K562 (cell line): Measurements from ENCODE around the gene WDR64. TPM values are rescaled to one million over a fixed set of nuclear protein-coding genes. Genes with fewer than 3 reads are reported as not detected.

Experiments used
- ATAC-seq: fragments of 200-7000 bp; cut with Tn5 transposase; 3 replicates; pipeline ENCODE4 v1.9.1; 2020; ENCODE audit warnings: moderate library complexity
- BruUV-seq: library from RNA; stranded (reverse); fragments of 400-500 nt; replicated peaks from 2 replicates; lab custom pipeline; 2021; lab: Mats Ljungman, UMichigan
- CTCF ChIA-PET: fragments of 300-600 bp; formaldehyde crosslinking; extraction: SDS; loops from one replicate; lab custom pipeline; 2021; ENCODE audit warnings: low intra/inter-chr PET ratio; lab: Yijun Ruan, JAX
- POLR2A ChIA-PET: fragments of 300-600, 350-650 bp; sonication (Branson Sonifier 250); formaldehyde crosslinking; extraction: SDS; loops from one replicate; lab custom pipeline; 2021; ENCODE audit warnings: antibody characterized with exemption, inconsistent platforms; lab: Yijun Ruan, JAX
- DNase-seq, 4 experiments: peaks; one replicate each; pipeline versions ENCODE4 v3.0.0 to v3.0.0-alpha.2; 2011 to 2018; ENCODE audit warnings: low spot score in 3 of 4, mixed read lengths in 3 of 4; ENCODE audit errors: extremely low read depth in 1 of 4
- FAIRE-seq: peaks from 2 replicates; lab custom pipeline; 2011; peaks lifted over from hg19 to GRCh38; lab: Jason Lieb, UNC
- H2AFZ ChIP-seq: 2 replicates; pipeline ENCODE4 v1.6.0; 2011; ENCODE audit warnings: low read depth, low read length, control low read depth, inconsistent platforms
- H3K27ac ChIP-seq: fragments of 200-600 bp; 3 replicates; pipeline ENCODE4 v1.8.0; 2011; ENCODE audit warnings: low read depth, mild to moderate bottlenecking, control low read depth, inconsistent platforms, low read length, moderate library complexity, mixed read lengths; ENCODE audit errors: extremely low read depth
- H3K27me3 ChIP-seq, 2 experiments: fragments of 300-600 bp in 1 of 2; 2 replicates in 1 of 2; 3 replicates in 1 of 2; pipeline versions ENCODE4 v1.6.0 to v1.8.0; 2011; ENCODE audit warnings: inconsistent platforms in 2 of 2, low read length in 2 of 2, mild to moderate bottlenecking in 1 of 2, mixed read lengths in 1 of 2, moderate library complexity in 1 of 2; ENCODE audit not compliant: control insufficient read depth in 2 of 2, insufficient read depth in 2 of 2
- H3K36me3 ChIP-seq: fragments of 300-600 bp; 3 replicates; pipeline ENCODE4 v1.8.0; 2011; ENCODE audit warnings: mild to moderate bottlenecking, low read length, inconsistent platforms; ENCODE audit not compliant: control insufficient read depth, insufficient read depth
- H3K4me1 ChIP-seq, 2 experiments: fragments of 200-600 bp in 1 of 2; replicated peaks in 1 of 2; 2 replicates in 1 of 2; 3 replicates in 1 of 2; pipeline versions ENCODE4 v1.5.1 to v1.8.0; 2011; ENCODE audit warnings: inconsistent platforms in 2 of 2, low read length in 2 of 2, mild to moderate bottlenecking in 1 of 2, mixed read lengths in 1 of 2, moderate library complexity in 1 of 2; ENCODE audit not compliant: control insufficient read depth in 2 of 2, insufficient read depth in 2 of 2
- H3K4me2 ChIP-seq: 2 replicates; pipeline ENCODE4 v1.6.1; 2011; ENCODE audit warnings: low read length, control low read depth, inconsistent platforms, mixed read lengths; ENCODE audit not compliant: insufficient read depth
- H3K4me3 ChIP-seq: fragments of 200-600 bp; sonication (generic), shearing (Covaris generic); 2 replicates; pipeline ENCODE4 v1.5.1; 2016; ENCODE audit warnings: control low read depth, inconsistent platforms
- H3K79me2 ChIP-seq: fragments of 200-600 bp; 3 replicates; pipeline ENCODE4 v1.8.0; 2011; ENCODE audit warnings: low read length, inconsistent platforms; ENCODE audit not compliant: control insufficient read depth, insufficient read depth
- H3K9ac ChIP-seq, 2 experiments: 2 replicates each; pipeline versions ENCODE4 v1.6.0 to v1.6.1; 2011; ENCODE audit warnings: low read depth in 2 of 2, low read length in 2 of 2, control low read depth in 1 of 2, inconsistent platforms in 1 of 2, mild to moderate bottlenecking in 1 of 2, mixed read lengths in 1 of 2; ENCODE audit not compliant: insufficient read depth in 1 of 2
- H3K9me1 ChIP-seq: one replicate; pipeline ENCODE4 v1.6.0; 2011; ENCODE audit warnings: inconsistent platforms, mild to moderate bottlenecking, low read length, moderate library complexity; ENCODE audit not compliant: control insufficient read depth, insufficient read depth
- H3K9me3 ChIP-seq: replicated peaks from 2 replicates; pipeline ENCODE4 v1.5.1; 2011; ENCODE audit warnings: low read depth, low read length, inconsistent platforms; ENCODE audit not compliant: control insufficient read depth, insufficient read depth
- H4K20me1 ChIP-seq: replicated peaks from 2 replicates; pipeline ENCODE4 v1.6.1; 2011; ENCODE audit warnings: low read length, inconsistent platforms, mixed read lengths; ENCODE audit not compliant: control insufficient read depth, insufficient read depth
- DLX4 ChIP-seq: fragments of 250-450 bp; sonication (Bioruptor Pico); IDR thresholded peaks from 2 replicates; pipeline ENCODE4 v1.6.1; 2021; ENCODE audit warnings: mild to moderate bottlenecking
- E4F1 ChIP-seq: fragments of 250-450 bp; sonication (Bioruptor Pico); IDR thresholded peaks from 2 replicates; pipeline ENCODE4 v1.5.0; 2021; ENCODE audit warnings: mild to moderate bottlenecking, borderline replicate concordance
- ELF1 ChIP-seq: fragments of 200-800 bp; sonication (Bioruptor generic); IDR thresholded peaks from 2 replicates; pipeline ENCODE4 v1.6.1; 2016; ENCODE audit warnings: missing genetic modification characterization, missing compliant biosample characterization
- ETV6 ChIP-seq, 3 experiments: fragments of 150-350 bp in 1 of 3; sonication (generic) in 1 of 3; formaldehyde crosslinking in 1 of 3; IDR thresholded peaks; 2 replicates each; pipeline versions ENCODE4 v1.6.1 to v1.8.0; 2014 to 2022; ENCODE audit warnings: borderline replicate concordance in 2 of 3, low read depth in 2 of 3, antibody characterized with exemption in 1 of 3, low read length in 1 of 3, mild to moderate bottlenecking in 1 of 3, missing genetic modification reagents in 1 of 3
- FOXJ2 ChIP-seq: fragments of 200-800 bp; sonication (Bioruptor generic); IDR thresholded peaks from 2 replicates; pipeline ENCODE4 v1.6.1; 2016; ENCODE audit warnings: missing genetic modification characterization, missing compliant biosample characterization
- HMG20A ChIP-seq: fragments of 450-650 bp; formaldehyde crosslinking; conservative IDR thresholded peaks from 2 replicates; pipeline ENCODE4 v1.4.0; 2020; ENCODE audit warnings: mild to moderate bottlenecking, mixed read lengths
- NR2F6 ChIP-seq: fragments of 450-650 bp; formaldehyde crosslinking; IDR thresholded peaks from 2 replicates; pipeline ENCODE4 v1.4.0; 2020; ENCODE audit warnings: mild to moderate bottlenecking
- PBX2 ChIP-seq, 2 experiments: IDR thresholded peaks in 1 of 2; conservative IDR thresholded peaks in 1 of 2; 2 replicates each; pipeline ENCODE4 v1.6.1; 2016; ENCODE audit warnings: low read depth in 2 of 2, mild to moderate bottlenecking in 1 of 2, missing compliant biosample characterization in 1 of 2, missing genetic modification characterization in 1 of 2, moderate library complexity in 1 of 2
- PTBP1 ChIP-seq: fragments of 200-400 bp; formaldehyde crosslinking; IDR thresholded peaks from 2 replicates; pipeline ENCODE4 v1.6.1; 2017; ENCODE audit warnings: low read depth, low read length
- STAG1 ChIP-seq: sonication (generic); formaldehyde crosslinking; IDR thresholded peaks from 2 replicates; pipeline ENCODE4 v1.5.0; 2020; ENCODE audit warnings: missing genetic modification reagents, borderline replicate concordance
- ZNF444 ChIP-seq: fragments of 250-450 bp; sonication (Bioruptor Pico); IDR thresholded peaks from 2 replicates; pipeline ENCODE4 v1.4.0; 2020; ENCODE audit warnings: mild to moderate bottlenecking, moderate library complexity
- ZNF668 ChIP-seq: fragments of 250-450 bp; sonication (Bioruptor Pico); IDR thresholded peaks from 2 replicates; pipeline ENCODE4 v1.8.0; 2022; ENCODE audit warnings: mild to moderate bottlenecking, inconsistent platforms
- ZNF75A ChIP-seq: fragments of 450-650 bp; formaldehyde crosslinking; IDR thresholded peaks from 2 replicates; pipeline ENCODE4 v1.4.0; 2020; ENCODE audit warnings: mild to moderate bottlenecking
- WGBS: fragments of 100-300 bp; shearing (Covaris generic); methylation state at CpG from one replicate; pipeline ENCODE4 v1.1.6; 2016; ENCODE audit warnings: low coverage, mixed read lengths; ENCODE audit not compliant: insufficient coverage; ENCODE audit errors: missing lambda C conversion rate; 5-methylcytosine and 5-hydroxymethylcytosine counted together
- in situ Hi-C: fragments of 300-500 bp; cut with MboI; formaldehyde crosslinking; loops from 4 replicates; pipeline ENCODE4 v1.15.0; 2018; ENCODE audit warnings: inconsistent platforms, mixed read lengths
- intact Hi-C: fragments of 100-400 bp; cut with micrococcal nuclease; formaldehyde crosslinking; loops from 2 replicates; pipeline ENCODE4 v1.14.2; 2022
- polyA plus RNA-seq, 8 experiments: library from polyadenylated mRNA; depleted of rRNA in 4 of 8; stranded (reverse) in 5 of 8; unstranded in 3 of 8; fragments of >200 nt; fragmentation: Nextera tagmentation in 2 of 8; fragmentation: Illumina TruSeq in 1 of 8; extraction: Ambion mirVana in 2 of 8; extraction: Trizol in 1 of 8; gene quantifications; 2 replicates each; pipeline versions ENCODE4 v1.2.1 to v1.2.3, GENCODE V29; 2011 to 2014; ENCODE audit warnings: inconsistent platforms in 1 of 8, missing spikeins in 1 of 8
- total RNA-seq, 7 experiments: library from RNA; depleted of rRNA in 6 of 7; stranded (reverse); fragments of >200 nt in 6 of 7; fragmentation: Illumina TruSeq in 2 of 7; extraction: Trizol in 2 of 7; gene quantifications; 2 replicates each; pipeline versions ENCODE4 v1.2.1 to v1.2.3, GENCODE V29; 2011 to 2021; ENCODE audit warnings: low replicate concordance in 1 of 7

The WDR64 gene
- total and polyA plus RNA-seq, 9 of the 15 experiments (the other 6 are each of a cell fraction or from before 2014, with no cell fraction given), result 0.06 to 0.29 (median 0.19) TPM; not detected in 5

- no peak for TF ChIP-seq FOXJ2 (tag)
- TF ChIP-seq NR2F6 (CRISPR knock-in tag), result no peak
- TF ChIP-seq DLX4, result no peak
- no peak for TF ChIP-seq PTBP1
- TF ChIP-seq, all 486 proteins: peak for 0
These were observed 21.6 kb upstream of the WDR64 start (continued) for GRCh38 chr1:241630476-241630875.

GRCh38 chr1:241630899-241631298, 21.2 kb upstream of the WDR64 start:
- H2AFZ ChIP-seq, result no peak overlapping the region
- H3K79me2 ChIP-seq, result peaks cover 45% of the 10 kb centered on the region
- in situ Hi-C loops (no loop called here), intact Hi-C loops (no loop called here)
- 93% methylated on average over 2 of the region's 2 CpGs for WGBS
- H3K9me1 ChIP-seq, result no peaks in the 10 kb centered on the region
- no TSS peak for BruUV-seq
- no peaks in the 10 kb centered on the region for H3K4me1 ChIP-seq
- H3K36me3 ChIP-seq, result peaks cover 59% of the 10 kb centered on the region
- no peak for FAIRE-seq
- H3K27ac ChIP-seq, result no peak overlapping the region
- no peak overlapping the region for H3K9ac ChIP-seq
- DNase-seq, result no peak
- no peaks in the 10 kb centered on the region; the same call in 1 of the 2 replicates for H4K20me1 ChIP-seq
- ChIA-PET CTCF (no interaction called here), POLR2A (no interaction called here)
- H3K4me2 ChIP-seq, result no peak overlapping the region
- TF ChIP-seq E4F1 (CRISPR knock-in tag) (no peak), ZNF75A (CRISPR knock-in tag) (no peak), PBX2 (CRISPR knock-in tag; IDR thresholded peaks at IDR 0.05; ENCODE audit: low read depth) (no peak), PBX2 (tag; conservative IDR thresholded peaks at IDR 0.05; ENCODE audit: low read depth) (no peak), ELF1 (tag) (no peak), HMG20A (CRISPR knock-in tag) (no peak), ETV6 (IDR thresholded peaks at IDR 0.05; ENCODE audit: borderline replicate concordance in 1 of 2, low read depth in 2 of 2, low read length in 1 of 2) (no peak), ETV6 (CRISPR knock-in tag; IDR thresholded peaks at IDR 0.05; ENCODE audit: borderline replicate concordance) (no peak), STAG1 (no peak), ZNF444 (CRISPR knock-in tag) (no peak), ZNF668 (no peak)
- H3K27me3 ChIP-seq, result no peaks in the 10 kb centered on the region
- H3K9me3 ChIP-seq, result no peaks in the 10 kb centered on the region
- no peak for ATAC-seq
- H3K4me3 ChIP-seq, result no peak overlapping the region
